Loucy (cell line): Measurements from ENCODE around the gene PKP4.

Source experiments
- H2AFZ ChIP-seq: fragments of 200-600 bp; sonication (generic); 2 replicates; pipeline ENCODE4 v1.6.0; 2016; ENCODE audit warnings: antibody characterized with exemption, mild to moderate bottlenecking, low read length, moderate library complexity
- H3F3A ChIP-seq: fragments of 200-600 bp; 2 replicates; pipeline ENCODE4 v1.6.0; 2016; ENCODE audit warnings: antibody characterized with exemption, low read depth, mild to moderate bottlenecking
- H3K27me3 ChIP-seq: fragments of 200-600 bp; sonication (generic); 2 replicates; pipeline ENCODE4 v1.6.1; 2014; ENCODE audit warnings: low read length, mild to moderate bottlenecking; ENCODE audit not compliant: insufficient read depth, poor library complexity, severe bottlenecking
- H3K36me3 ChIP-seq: fragments of 200-600 bp; sonication (generic); 2 replicates; pipeline ENCODE4 v1.6.1; 2016; ENCODE audit warnings: low read length; ENCODE audit not compliant: insufficient read depth
- H3K4me1 ChIP-seq: fragments of 200-600 bp; sonication (generic); 2 replicates; pipeline ENCODE4 v1.5.1; 2014; ENCODE audit warnings: low read length, mild to moderate bottlenecking; ENCODE audit not compliant: insufficient read depth, poor library complexity, severe bottlenecking
- H3K4me2 ChIP-seq: fragments of 200-600 bp; sonication (generic); 2 replicates; pipeline ENCODE4 v1.6.0; 2014; ENCODE audit warnings: antibody characterized with exemption, low read length, low read depth, mild to moderate bottlenecking; ENCODE audit not compliant: poor library complexity, severe bottlenecking
- H3K4me3 ChIP-seq: fragments of 200-600 bp; sonication (generic); 2 replicates; pipeline ENCODE4 v1.5.1; 2014; ENCODE audit warnings: low read length, mild to moderate bottlenecking, mixed read lengths; ENCODE audit not compliant: poor library complexity, severe bottlenecking
- H3K79me2 ChIP-seq: fragments of 200-600 bp; sonication (generic); 2 replicates; pipeline ENCODE4 v1.6.1; 2014; ENCODE audit warnings: low read length; ENCODE audit not compliant: insufficient read depth
- H3K9ac ChIP-seq: fragments of 200-600 bp; sonication (generic); 2 replicates; pipeline ENCODE4 v1.6.0; 2014; ENCODE audit warnings: mild to moderate bottlenecking, low read depth, low read length, moderate library complexity; ENCODE audit not compliant: poor library complexity, severe bottlenecking
- H3K9me2 ChIP-seq: fragments of 200-600 bp; sonication (generic); replicated peaks from 2 replicates; pipeline ENCODE4 v1.6.1; 2016; ENCODE audit warnings: low read depth, low read length, mixed read lengths
- H3K9me3 ChIP-seq: fragments of 200-600 bp; sonication (generic); 2 replicates; pipeline ENCODE4 v1.6.1; 2014; ENCODE audit warnings: mild to moderate bottlenecking, antibody characterized with exemption, low read length, low read depth; ENCODE audit not compliant: insufficient read depth
- H4K20me1 ChIP-seq: fragments of 200-600 bp; sonication (generic); 2 replicates; pipeline ENCODE4 v1.6.0; 2014; ENCODE audit warnings: antibody characterized with exemption, low read length, mild to moderate bottlenecking; ENCODE audit not compliant: insufficient read depth, poor library complexity, severe bottlenecking
- EZH2phosphoT487 ChIP-seq: fragments of 200-600 bp; IDR thresholded peaks from 2 replicates; pipeline ENCODE4 v1.6.1; 2018; ENCODE audit warnings: antibody characterized with exemption, mild to moderate bottlenecking, moderate library complexity, borderline replicate concordance
- TF ChIP-seq, protein P1 (sequence below): fragments of 200-600 bp; sonication (generic); conservative IDR thresholded peaks from 2 replicates; pipeline ENCODE4 v1.5.1; 2014; ENCODE audit warnings: mild to moderate bottlenecking, antibody characterized with exemption, low read length

PKP4 gene

DNA sequence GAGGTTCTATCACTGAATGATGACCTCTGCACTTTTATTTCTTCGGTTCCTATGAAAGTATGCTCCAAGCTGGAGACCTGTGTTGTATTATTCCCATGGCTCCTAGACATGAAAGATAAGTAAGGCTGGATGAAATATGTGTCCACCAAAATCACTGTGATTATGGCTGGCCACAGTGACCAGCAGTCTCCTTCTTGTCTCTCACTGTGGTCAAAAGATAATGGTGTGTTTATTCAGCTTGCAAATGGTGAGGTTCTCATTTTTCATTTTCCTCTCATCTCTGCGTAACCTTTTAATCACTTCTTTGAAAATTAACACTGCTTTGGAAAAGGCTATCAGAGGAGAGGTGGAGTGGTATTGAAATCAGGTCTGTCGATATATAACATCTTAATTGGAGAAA, 230.6 kb downstream of the PKP4 start:
- H3K9me2 ChIP-seq = no peaks in the 10 kb centered on the region

DNA sequence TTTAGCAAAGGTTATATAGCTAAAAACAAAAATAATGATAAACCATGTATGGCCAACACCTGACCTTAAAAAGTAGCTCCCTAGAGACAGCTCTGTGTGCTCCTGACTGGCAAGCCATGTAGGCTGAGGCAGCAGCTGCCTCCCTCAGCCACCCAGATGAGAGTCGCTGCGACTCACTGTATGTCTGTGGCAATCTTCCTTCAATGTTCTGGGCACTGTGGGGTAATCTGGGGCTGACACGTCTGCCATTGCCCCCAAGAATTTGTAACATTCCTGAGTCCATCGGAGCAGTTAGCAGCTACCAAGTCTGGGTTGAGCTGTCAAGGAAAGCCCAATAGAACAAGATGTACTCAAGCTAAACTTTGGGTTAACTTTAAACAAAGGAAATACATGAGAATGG, 232.0 kb downstream of the PKP4 start:
- Histone ChIP-seq H3K27me3 (no peaks in the 10 kb centered on the region), H3F3A (no peaks in the 10 kb centered on the region), H2AFZ (no peak overlapping the region), H3K79me2 (no peaks in the 10 kb centered on the region), H3K4me2 (no peak overlapping the region), H3K36me3 (no peaks in the 10 kb centered on the region), H3K4me1 (no peaks in the 10 kb centered on the region), H3K9me2 (no peaks in the 10 kb centered on the region), H3K4me3 (no peak overlapping the region), H4K20me1 (no peaks in the 10 kb centered on the region), H3K9me3 (no peaks in the 10 kb centered on the region), H3K9ac (no peak overlapping the region)
- TF ChIP-seq EZH2phosphoT487 = no peak
- TF ChIP-seq, protein P1, sequence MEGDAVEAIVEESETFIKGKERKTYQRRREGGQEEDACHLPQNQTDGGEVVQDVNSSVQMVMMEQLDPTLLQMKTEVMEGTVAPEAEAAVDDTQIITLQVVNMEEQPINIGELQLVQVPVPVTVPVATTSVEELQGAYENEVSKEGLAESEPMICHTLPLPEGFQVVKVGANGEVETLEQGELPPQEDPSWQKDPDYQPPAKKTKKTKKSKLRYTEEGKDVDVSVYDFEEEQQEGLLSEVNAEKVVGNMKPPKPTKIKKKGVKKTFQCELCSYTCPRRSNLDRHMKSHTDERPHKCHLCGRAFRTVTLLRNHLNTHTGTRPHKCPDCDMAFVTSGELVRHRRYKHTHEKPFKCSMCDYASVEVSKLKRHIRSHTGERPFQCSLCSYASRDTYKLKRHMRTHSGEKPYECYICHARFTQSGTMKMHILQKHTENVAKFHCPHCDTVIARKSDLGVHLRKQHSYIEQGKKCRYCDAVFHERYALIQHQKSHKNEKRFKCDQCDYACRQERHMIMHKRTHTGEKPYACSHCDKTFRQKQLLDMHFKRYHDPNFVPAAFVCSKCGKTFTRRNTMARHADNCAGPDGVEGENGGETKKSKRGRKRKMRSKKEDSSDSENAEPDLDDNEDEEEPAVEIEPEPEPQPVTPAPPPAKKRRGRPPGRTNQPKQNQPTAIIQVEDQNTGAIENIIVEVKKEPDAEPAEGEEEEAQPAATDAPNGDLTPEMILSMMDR = no peak

More for the DNA sequence above, 230.6 kb downstream of the PKP4 start:
- Histone ChIP-seq H3K36me3 (no peaks in the 10 kb centered on the region), H3K9me3 (no peaks in the 10 kb centered on the region), H3K9ac (no peak overlapping the region), H2AFZ (no peak overlapping the region), H3K4me1 (no peaks in the 10 kb centered on the region), H3K4me3 (no peak overlapping the region), H3F3A (no peaks in the 10 kb centered on the region), H4K20me1 (no peaks in the 10 kb centered on the region), H3K4me2 (no peak overlapping the region), H3K79me2 (no peaks in the 10 kb centered on the region), H3K27me3 (no peaks in the 10 kb centered on the region)
- TF ChIP-seq, protein P1 = no peak

DNA sequence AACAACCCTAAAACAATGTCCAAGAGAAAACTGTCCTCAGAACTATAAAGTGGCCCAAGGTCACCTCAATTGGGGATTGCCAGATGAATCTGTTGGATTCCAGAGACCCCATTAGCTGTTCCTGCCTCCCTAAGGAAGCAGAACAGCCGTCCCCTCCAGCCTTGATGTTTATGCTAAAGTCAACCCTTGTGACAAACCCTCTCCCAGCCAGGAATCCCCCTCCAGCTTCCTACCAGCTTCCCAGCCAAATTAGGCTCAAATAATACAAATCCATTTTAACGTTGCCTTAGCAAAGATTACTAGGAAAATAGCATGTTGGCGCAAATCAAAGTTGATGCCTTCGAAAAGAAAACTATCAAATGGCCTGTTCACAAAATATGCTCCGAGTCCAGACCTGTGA, 232.6 kb downstream of the PKP4 start:
- Histone ChIP-seq H3K79me2 (no peaks in the 10 kb centered on the region), H3K4me2 (no peak overlapping the region), H2AFZ (no peak overlapping the region), H3K27me3 (no peaks in the 10 kb centered on the region), H3K4me1 (no peaks in the 10 kb centered on the region), H3K9ac (no peak overlapping the region), H4K20me1 (no peaks in the 10 kb centered on the region), H3K9me2 (no peaks in the 10 kb centered on the region), H3F3A (no peaks in the 10 kb centered on the region), H3K4me3 (no peak overlapping the region), H3K9me3 (no peaks in the 10 kb centered on the region), H3K36me3 (no peaks in the 10 kb centered on the region)
- no peak for TF ChIP-seq EZH2phosphoT487
- TF ChIP-seq, protein P1 = no peak
